ENCODE measurements around the gene IP6K1. TPM values are rescaled to one million over a fixed set of nuclear protein-coding genes. Genes with fewer than 3 reads are reported as not detected.
"Not testable (repeated sequence)": the region's sequence is repeated elsewhere in the genome, so short reads cannot be mapped to it uniquely, and the experiment has no call there.

Gene IP6K1
- 24.7 and 35.4 TPM in 2 replicates for total RNA-seq (2014; rRNA removed; shearing (Covaris generic))
- polyA plus RNA-seq (2015; cell fraction: cytosol; rRNA removed), result 21.0 and 23.4 TPM in 2 replicates
- polyA plus RNA-seq (2015; cell fraction: nucleus; rRNA removed), result 21.4 and 21.8 TPM in 2 replicates

GRCh38 chr3:49786357-49787181 lies at the start of gene IP6K1:
IP6K1 (minus strand) TSS chr3:49786542; CDS start chr3:49748040, 38,502 bp downstream.
- peak; percentile 100 for DNase-seq (ENCODE audit: low read depth)

GRCh38 chr3:49831341-49831740 lies 45.0 kb upstream of the IP6K1 start:
- no peak for DNase-seq (ENCODE audit: low read depth)

GRCh38 chr3:49826016-49826415 lies 39.7 kb upstream of the IP6K1 start:
- DNase-seq (ENCODE audit: low read depth), result no peak

- not testable (repeated sequence) for DNase-seq (ENCODE audit: low read depth)
These were observed 36.8 kb upstream of the IP6K1 start for GRCh38 chr3:49823131-49823530.

- peak; percentile 76 for DNase-seq (ENCODE audit: low read depth)
These were observed 27.3 kb upstream of the IP6K1 start, which contains the start of gene UBA7 for GRCh38 chr3:49813497-49814174. UBA7 (minus strand) TSS chr3:49813953; CDS start chr3:49813787, 166 bp downstream.

GRCh38 chr3:49812916-49813496 lies 26.7 kb upstream of the IP6K1 start:
- DNase-seq (ENCODE audit: low read depth), result no peak

GRCh38 chr3:49807431-49808114 lies 21.2 kb upstream of the IP6K1 start:
- no peak for DNase-seq (ENCODE audit: low read depth)

- no peak for DNase-seq (ENCODE audit: low read depth)
These were observed 20.5 kb upstream of the IP6K1 start for GRCh38 chr3:49806850-49807249.

GRCh38 chr3:49805897-49806701 lies 19.8 kb upstream of the IP6K1 start:
- DNase-seq (ENCODE audit: low read depth), result no peak

- DNase-seq (ENCODE audit: low read depth), result no peak
These were observed 19.0 kb upstream of the IP6K1 start for GRCh38 chr3:49805367-49805782.

- no peak for DNase-seq (ENCODE audit: low read depth)
These were observed 18.0 kb upstream of the IP6K1 start for GRCh38 chr3:49804141-49805041.

GRCh38 chr3:49803465-49804140 lies 17.3 kb upstream of the IP6K1 start:
- DNase-seq (ENCODE audit: low read depth), result no peak

- DNase-seq (ENCODE audit: low read depth), result peak; percentile 77
These were observed 16.6 kb upstream of the IP6K1 start, which contains the start of gene INKA1 for GRCh38 chr3:49802719-49803464. INKA1 (plus strand) TSS chr3:49803261; CDS start chr3:49803393, 132 bp downstream.

- no peak for DNase-seq (ENCODE audit: low read depth)
These were observed 14.8 kb upstream of the IP6K1 start for GRCh38 chr3:49801160-49801559.

GRCh38 chr3:49799761-49800160 lies 13.4 kb upstream of the IP6K1 start, which contains the start of gene CDHR4:
CDHR4 (minus strand) TSS chr3:49799873; CDS start chr3:49799812, 61 bp downstream.
- DNase-seq (ENCODE audit: low read depth), result peak; percentile 59

- DNase-seq (ENCODE audit: low read depth), result no peak
These were observed 12.8 kb upstream of the IP6K1 start for GRCh38 chr3:49799105-49799504.

Measured in HT1080 (cell line).